GM19025 (cell line): Measurements from ENCODE around the gene TSGA10IP.

Source experiments
- ATAC-seq: cut with Tn5 transposase; IDR thresholded peaks from one replicate; pipeline ENCODE4 v1.9.1; 2021; ENCODE audit warnings: mild to moderate bottlenecking, low read depth, moderate library complexity; ENCODE audit not compliant: unreplicated experiment

TSGA10IP gene

DNA sequence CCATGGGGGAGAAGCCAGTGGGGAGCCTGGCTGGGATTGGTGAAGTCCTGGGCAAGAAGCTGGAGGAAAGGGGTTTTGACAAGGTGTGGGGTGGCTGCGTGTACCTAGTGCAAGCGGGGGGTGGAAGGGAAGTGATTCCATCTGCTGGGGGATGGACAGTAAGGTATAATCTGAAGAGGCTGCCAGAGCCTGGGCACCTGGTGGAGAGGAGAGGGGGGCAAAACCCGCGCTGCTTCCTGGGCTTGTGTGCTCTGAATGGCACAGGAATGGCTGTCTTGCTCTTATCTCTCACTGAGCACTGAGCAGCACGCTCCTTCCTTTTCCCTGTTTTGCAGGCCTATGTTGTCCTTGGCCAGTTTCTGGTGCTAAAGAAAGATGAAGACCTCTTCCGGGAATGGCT lies 58.0 kb downstream of the TSGA10IP start:
- ATAC-seq = no peak

DNA sequence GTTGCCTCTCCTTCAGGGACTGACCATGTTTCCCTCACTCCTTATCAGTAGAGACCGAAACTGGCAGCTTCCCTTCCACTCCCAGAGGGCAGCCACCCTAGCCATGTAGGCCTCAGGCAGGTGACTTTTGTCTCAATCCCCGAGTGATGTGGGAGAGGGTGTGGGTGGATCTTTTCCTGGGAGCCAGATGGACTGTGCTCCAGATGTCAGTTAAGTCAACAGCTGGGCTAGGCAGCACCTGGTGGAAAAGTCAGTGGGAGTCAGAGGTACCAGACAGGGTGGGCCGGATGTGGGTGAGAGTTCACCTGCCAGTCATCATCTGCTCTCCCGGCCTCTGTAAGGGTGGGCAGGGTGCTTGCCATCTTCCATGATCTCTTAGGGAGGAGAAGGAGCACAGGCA lies 58.9 kb downstream of the TSGA10IP start:
- no peak for ATAC-seq

DNA sequence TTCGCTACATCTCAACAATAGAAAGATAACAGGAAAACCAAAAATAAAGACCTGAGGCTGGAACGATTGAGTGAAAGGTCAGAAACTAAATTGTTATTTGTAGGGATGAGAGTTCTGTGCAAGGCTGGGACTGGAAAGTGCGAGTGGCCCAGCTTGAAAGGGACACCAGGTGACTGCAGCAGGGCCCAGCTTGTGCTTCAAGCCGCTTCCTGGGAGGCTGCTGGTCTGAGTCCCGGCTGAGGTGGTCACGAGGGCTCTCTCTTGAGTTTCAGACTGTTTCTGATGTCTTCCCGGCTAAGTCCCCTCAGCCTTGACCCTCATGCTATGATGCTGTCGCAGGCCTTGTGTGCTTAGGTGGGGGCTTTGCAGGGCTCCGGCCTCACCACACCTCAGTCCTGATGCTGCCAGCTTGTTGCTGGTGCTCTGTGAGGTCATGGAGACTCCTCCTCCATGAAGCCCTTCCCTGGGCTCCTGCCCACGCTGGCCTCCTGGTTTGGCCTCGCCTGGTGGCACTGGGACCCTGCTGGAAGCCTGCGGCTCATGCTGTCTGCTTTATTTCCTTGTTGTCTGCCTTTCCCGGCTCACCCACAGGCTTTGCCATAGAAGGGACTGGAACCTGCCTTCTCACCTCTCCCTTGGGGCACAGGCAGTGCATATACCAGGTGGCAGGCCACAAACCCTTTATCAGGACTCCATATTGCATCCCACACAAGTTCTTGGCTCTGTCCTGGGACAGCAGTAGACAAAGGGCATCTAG lies 61.0 kb downstream of the TSGA10IP start:
- no peak for ATAC-seq

DNA sequence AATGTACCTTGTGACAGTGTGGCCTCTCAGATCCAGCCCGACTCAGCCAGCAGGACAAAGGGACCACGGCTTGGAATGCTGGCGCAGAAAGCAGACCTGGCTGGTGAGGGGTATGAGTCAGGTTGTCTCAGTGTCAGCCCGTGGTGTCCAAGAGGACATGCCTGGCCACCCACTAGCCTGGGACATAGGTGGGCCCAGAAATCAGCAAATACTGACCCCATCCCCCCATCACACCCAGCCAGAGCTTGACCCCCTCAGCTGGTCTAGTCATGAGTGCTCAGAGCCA lies 61.6 kb downstream of the TSGA10IP start:
- ATAC-seq = no peak

DNA sequence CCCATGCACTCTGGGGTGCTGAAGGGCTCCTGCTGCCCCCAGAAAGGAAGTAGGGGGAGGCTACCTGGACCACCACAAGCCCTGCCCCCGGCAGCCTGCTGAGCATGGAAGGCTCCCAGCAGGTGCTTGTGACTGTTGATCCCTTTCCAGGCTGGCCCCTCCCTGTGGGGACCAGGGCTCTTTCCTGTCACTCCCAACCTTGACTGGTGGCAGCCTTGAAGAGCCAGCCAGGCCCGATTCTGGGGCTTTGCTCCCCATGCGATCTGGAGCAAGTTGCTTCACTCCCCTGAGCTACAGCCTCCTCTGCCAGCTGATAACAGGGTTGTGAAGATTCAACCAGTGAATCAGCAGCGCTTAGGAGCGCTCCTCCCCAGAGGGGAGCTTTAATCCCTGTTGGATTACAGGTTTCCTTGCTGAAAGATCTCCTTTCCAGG lies 61.9 kb downstream of the TSGA10IP start:
- no peak for ATAC-seq

DNA sequence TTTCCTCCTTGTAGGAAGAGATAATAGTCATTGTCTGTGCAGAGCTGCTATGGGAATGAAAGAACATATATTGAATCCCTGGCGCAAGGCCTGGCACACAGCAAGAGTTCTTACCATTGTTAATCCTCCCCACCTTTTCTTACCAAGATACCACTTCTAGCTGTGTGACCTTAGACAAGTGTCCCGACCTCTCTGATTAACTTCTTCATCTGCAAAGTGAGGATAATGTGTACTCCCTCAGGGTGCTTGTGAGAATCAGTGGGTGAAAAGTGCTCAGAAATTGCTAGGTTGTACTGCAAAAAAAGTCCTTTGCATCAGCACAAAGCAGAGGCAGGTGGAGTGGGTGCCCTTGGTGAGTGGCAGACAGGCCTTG lies 62.8 kb downstream of the TSGA10IP start:
- no peak for ATAC-seq

DNA sequence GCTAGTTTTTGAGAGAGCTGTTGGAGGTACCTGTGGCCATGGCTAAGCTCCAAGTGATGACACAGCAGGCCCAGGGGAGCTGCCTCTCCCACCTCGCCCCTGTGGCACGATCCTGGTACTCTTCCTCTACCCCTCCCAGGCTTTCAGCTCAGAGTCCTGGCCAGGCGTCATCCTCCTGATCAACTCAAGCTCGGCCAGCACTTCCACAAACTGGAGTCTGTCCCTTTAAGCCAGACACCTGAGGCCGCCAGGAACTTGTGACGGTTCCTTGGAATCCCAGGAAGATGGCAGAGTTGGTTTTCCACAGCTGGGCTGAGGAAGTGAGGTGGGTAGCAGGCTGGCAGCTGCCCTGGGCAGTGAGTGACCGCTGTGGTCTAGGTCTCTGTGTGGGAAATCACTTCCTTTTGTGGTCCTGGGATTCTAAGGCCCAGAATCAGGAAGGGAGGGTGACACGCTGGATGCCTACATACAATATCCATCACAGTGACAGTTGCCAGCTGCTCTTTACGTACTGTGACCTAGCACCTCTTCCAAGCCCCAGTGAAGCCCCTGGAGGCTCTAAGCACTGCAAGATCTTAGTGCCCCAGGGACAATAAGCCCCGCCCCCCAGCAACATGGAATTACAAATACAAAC lies 63.3 kb downstream of the TSGA10IP start:
- ATAC-seq = no peak
